ENCODE measurements around the gene SLC28A1.

GRCh38 chr15:84928843-84929168, 44.3 kb downstream of the SLC28A1 start:
- TF ChIP-seq, protein P1, sequence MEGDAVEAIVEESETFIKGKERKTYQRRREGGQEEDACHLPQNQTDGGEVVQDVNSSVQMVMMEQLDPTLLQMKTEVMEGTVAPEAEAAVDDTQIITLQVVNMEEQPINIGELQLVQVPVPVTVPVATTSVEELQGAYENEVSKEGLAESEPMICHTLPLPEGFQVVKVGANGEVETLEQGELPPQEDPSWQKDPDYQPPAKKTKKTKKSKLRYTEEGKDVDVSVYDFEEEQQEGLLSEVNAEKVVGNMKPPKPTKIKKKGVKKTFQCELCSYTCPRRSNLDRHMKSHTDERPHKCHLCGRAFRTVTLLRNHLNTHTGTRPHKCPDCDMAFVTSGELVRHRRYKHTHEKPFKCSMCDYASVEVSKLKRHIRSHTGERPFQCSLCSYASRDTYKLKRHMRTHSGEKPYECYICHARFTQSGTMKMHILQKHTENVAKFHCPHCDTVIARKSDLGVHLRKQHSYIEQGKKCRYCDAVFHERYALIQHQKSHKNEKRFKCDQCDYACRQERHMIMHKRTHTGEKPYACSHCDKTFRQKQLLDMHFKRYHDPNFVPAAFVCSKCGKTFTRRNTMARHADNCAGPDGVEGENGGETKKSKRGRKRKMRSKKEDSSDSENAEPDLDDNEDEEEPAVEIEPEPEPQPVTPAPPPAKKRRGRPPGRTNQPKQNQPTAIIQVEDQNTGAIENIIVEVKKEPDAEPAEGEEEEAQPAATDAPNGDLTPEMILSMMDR (IDR thresholded peaks at IDR 0.05) = no peak
- TF ChIP-seq EZH2 (IDR thresholded peaks at IDR 0.05; ENCODE audit: borderline replicate concordance, insufficient read depth, low read depth, low read length, poor library complexity, severe bottlenecking) = no peak

Data from B cell (primary cell).